ENCODE results near the gene MIX23. TPM values are rescaled to one million over a fixed set of nuclear protein-coding genes. Genes with fewer than 3 reads are reported as not detected.

Gene MIX23
- total RNA-seq, 6 experiments from 2014 or later: 21.3 to 36.0 (median 27.1) TPM

DNA sequence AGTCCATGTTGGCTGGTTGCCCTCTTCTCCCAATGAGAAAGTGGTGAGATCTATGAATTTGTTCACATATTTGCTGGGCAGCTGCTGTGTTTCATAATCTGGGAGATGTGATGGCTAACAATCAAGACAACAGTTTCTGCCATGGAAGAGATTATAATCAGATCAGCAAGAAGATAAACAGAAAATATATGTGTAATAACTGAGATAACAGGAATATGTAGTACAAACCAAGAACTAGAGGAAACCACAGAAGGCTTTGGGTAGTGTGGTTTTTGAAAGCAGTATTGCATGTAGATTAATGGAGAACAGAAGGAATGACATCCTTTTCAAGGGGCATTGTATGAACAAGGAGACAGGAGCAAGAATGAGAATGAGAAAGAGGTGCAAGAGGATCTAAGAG is 70.2 kb downstream of the MIX23 start:
- Histone ChIP-seq H3K27me3 (no peaks in the 10 kb centered on the region), H3K4me3 (no peak overlapping the region), H3K9me3 (no peaks in the 10 kb centered on the region), H3K27ac (no peak overlapping the region), H3K4me1 (no peaks in the 10 kb centered on the region), H3K36me3 (no peaks in the 10 kb centered on the region)
- TF ChIP-seq POLR2A (IDR thresholded peaks at IDR 0.05): no peak
- TF ChIP-seq, protein P1, sequence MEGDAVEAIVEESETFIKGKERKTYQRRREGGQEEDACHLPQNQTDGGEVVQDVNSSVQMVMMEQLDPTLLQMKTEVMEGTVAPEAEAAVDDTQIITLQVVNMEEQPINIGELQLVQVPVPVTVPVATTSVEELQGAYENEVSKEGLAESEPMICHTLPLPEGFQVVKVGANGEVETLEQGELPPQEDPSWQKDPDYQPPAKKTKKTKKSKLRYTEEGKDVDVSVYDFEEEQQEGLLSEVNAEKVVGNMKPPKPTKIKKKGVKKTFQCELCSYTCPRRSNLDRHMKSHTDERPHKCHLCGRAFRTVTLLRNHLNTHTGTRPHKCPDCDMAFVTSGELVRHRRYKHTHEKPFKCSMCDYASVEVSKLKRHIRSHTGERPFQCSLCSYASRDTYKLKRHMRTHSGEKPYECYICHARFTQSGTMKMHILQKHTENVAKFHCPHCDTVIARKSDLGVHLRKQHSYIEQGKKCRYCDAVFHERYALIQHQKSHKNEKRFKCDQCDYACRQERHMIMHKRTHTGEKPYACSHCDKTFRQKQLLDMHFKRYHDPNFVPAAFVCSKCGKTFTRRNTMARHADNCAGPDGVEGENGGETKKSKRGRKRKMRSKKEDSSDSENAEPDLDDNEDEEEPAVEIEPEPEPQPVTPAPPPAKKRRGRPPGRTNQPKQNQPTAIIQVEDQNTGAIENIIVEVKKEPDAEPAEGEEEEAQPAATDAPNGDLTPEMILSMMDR (IDR thresholded peaks at IDR 0.05): no peak
- DNase-seq (no peak), ATAC-seq (no peak)
- intact Hi-C loops (cut with DNase I): no loop called here

DNA sequence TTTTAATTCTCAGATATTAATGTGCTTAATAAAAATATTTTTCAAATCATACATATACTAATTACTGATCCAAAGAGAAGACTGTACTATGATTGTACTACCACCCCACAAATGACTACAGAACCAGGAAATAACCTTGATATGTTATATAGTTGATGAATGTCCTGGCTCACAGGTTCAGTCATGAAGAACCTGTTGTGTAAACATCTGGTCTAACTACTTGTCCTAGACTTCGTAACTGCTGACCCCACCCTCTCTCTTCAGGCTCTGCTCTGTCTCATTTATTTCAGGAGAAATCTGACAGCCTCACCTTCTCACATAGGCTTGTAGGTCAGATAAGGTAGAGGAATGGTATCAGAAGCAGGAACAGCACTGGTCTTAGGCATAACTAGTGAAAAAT is 72.7 kb downstream of the MIX23 start:
- DNase-seq: no peak

More for the DNA sequence above, 72.7 kb downstream of the MIX23 start:
- TF ChIP-seq, protein P1 (IDR thresholded peaks at IDR 0.05): no peak
- TF ChIP-seq POLR2A (IDR thresholded peaks at IDR 0.05): no peak
- Histone ChIP-seq H3K27me3 (no peaks in the 10 kb centered on the region), H3K27ac (no peak overlapping the region), H3K9me3 (no peaks in the 10 kb centered on the region), H3K4me3 (no peak overlapping the region), H3K36me3 (no peaks in the 10 kb centered on the region), H3K4me1 (peaks cover 0 to 11% (median 4%) of the 10 kb centered on the region in 4 donors)
- WGBS (ENCODE audit: insufficient coverage, low coverage, low lambda C conversion rate, missing lambda C conversion rate): 50% methylated on average over 1 of the region's 1 CpG
- intact Hi-C loops (cut with DNase I): no loop called here
- ATAC-seq: no peak

Small RNA genes lying within 50 kb of the gene (small RNA-seq; reads per million reads assigned to genes)
- gene AC083798.1: 0 reads per million in 2 experiments

Other genes starting within 250 kb of the MIX23 start
- gene CASR, start 199.6 kb downstream of the MIX23 start, total RNA-seq: under 1 TPM in 5 of 6 experiments, not detected in 1; 0.06 to 0.16 (median 0.13) TPM
- 10 to 100 TPM in 3 of 6 experiments, 1 to 10 TPM in 3; 4.2 to 19.3 (median 8.6) TPM for gene CSTA, start 58.0 kb downstream of the MIX23 start, total RNA-seq
- 10 to 100 TPM; 26.9 to 57.0 (median 51.5) TPM for gene FAM162A, start 951 bp upstream of the MIX23 start, total RNA-seq
- gene WDR5B, start 32.8 kb upstream of the MIX23 start, total RNA-seq: 1 to 10 TPM; 1.4 to 4.0 (median 2.1) TPM
- 10 to 100 TPM; 33.7 to 61.3 (median 51.2) TPM for gene KPNA1, start 131.7 kb upstream of the MIX23 start, total RNA-seq
- 10 to 100 TPM; 35.5 to 64.7 (median 42.5) TPM for gene PARP9, start 181.1 kb upstream of the MIX23 start, total RNA-seq
- gene DTX3L, start 181.1 kb upstream of the MIX23 start, total RNA-seq: 10 to 100 TPM; 31.3 to 63.7 (median 38.4) TPM
- gene PARP15, start 194.4 kb upstream of the MIX23 start, total RNA-seq: 1 to 10 TPM in 4 of 6 experiments, under 1 TPM in 2; 0.37 to 1.5 (median 1.3) TPM